ENCODE results near the gene PIEZO2.

DNA sequence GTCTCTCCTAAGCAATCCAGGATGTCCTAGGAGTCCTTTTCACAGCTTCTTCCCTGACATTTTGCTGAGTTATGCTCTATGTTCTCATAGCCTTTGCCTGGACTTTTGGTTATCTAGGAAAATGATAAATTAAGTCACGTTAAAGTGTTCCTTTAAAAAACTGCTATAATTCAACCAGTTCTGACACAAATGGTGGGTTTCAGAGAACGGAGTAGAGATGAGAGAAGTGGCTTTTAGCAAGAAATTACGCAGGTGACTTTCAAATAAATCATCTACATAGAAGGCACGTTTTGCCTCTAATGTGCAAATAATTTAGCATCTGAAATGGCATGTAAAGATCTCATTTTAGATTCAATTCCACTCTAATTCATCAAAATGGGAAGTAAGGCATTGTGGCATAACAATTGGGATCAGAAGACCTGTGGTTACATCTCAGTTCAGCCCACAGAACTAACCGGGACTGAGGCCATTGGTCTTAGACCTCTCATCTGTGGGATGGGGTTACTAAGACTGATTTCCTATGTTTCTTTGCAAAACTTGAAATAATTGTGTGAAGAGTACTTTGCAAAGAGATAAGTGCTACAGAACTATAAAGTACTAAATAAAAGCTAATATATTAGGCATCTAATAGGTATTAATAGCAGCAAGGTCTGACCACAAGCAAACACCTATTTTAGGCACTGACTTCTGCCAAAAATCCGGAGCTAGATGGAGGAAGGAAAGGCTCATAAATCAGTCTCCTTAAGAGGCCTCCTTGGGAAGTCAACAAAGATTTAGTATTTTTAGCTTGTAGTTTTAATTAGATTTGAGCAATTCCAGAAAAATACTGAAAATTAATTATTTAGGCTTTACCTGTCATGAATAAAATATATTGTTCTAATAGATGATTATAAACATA lies 211.4 kb downstream of the PIEZO2 start:
- TF ChIP-seq, protein P1, sequence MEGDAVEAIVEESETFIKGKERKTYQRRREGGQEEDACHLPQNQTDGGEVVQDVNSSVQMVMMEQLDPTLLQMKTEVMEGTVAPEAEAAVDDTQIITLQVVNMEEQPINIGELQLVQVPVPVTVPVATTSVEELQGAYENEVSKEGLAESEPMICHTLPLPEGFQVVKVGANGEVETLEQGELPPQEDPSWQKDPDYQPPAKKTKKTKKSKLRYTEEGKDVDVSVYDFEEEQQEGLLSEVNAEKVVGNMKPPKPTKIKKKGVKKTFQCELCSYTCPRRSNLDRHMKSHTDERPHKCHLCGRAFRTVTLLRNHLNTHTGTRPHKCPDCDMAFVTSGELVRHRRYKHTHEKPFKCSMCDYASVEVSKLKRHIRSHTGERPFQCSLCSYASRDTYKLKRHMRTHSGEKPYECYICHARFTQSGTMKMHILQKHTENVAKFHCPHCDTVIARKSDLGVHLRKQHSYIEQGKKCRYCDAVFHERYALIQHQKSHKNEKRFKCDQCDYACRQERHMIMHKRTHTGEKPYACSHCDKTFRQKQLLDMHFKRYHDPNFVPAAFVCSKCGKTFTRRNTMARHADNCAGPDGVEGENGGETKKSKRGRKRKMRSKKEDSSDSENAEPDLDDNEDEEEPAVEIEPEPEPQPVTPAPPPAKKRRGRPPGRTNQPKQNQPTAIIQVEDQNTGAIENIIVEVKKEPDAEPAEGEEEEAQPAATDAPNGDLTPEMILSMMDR (conservative IDR thresholded peaks at IDR 0.05): no peak
- TF ChIP-seq ZFX (IDR thresholded peaks at IDR 0.05): no peak

Data from C4-2B (cell line).